ENCODE results near the gene PITPNM3.

PITPNM3 gene

GRCh38 chr17:6421700-6422604, 134.4 kb downstream of the PITPNM3 start:
- peaks cover 3% of the 10 kb centered on the region for H3K4me1 ChIP-seq (ENCODE audit: control insufficient read depth, low read depth, low read length)
- no peaks in the 10 kb centered on the region for H3K27me3 ChIP-seq (ENCODE audit: control insufficient read depth, insufficient read depth, low read length)
- no peaks in the 10 kb centered on the region for H3K36me3 ChIP-seq (ENCODE audit: control insufficient read depth, low read depth, low read length)
- no peak overlapping the region for H3K9ac ChIP-seq (ENCODE audit: low read length)
- H3K9me3 ChIP-seq (ENCODE audit: control insufficient read depth, low read depth, low read length), result no peaks in the 10 kb centered on the region
- no peak overlapping the region for H3K27ac ChIP-seq (ENCODE audit: low read length)
- H3K4me3 ChIP-seq (ENCODE audit: low read length), result no peak overlapping the region

DNA sequence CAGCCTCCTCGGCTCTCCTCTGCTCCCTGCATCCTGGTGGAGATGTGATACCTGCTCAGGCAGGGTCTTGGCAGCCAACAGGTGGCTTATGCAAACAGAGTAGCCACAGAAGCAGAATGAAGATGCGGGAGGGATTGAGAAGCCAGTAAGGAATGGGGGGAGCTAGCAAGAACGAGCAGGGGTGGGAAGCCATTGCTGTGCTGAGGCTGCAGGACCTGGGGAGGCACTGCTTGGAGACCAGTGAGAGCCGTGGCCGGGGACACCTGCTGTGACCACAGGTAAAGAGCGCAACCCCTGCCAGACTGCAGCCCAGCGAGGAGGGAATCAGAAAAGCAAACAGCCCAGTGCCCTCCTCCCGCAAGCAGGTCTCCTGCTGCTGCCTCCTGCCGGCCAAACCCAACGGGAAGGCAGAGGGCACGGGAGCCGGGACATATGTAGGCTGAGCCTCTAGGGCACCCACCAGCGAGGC, 136.1 kb downstream of the PITPNM3 start:
- H3K9ac ChIP-seq (ENCODE audit: low read length), result no peak overlapping the region
- no peaks in the 10 kb centered on the region for H3K36me3 ChIP-seq (ENCODE audit: control insufficient read depth, low read depth, low read length)
- no peak overlapping the region for H3K4me3 ChIP-seq (ENCODE audit: low read length)
- no peak overlapping the region for H3K27ac ChIP-seq (ENCODE audit: low read length)
- H3K4me1 ChIP-seq (ENCODE audit: control insufficient read depth, low read depth, low read length), result peaks cover 3% of the 10 kb centered on the region
- H3K9me3 ChIP-seq (ENCODE audit: control insufficient read depth, low read depth, low read length), result no peaks in the 10 kb centered on the region
- no peaks in the 10 kb centered on the region for H3K27me3 ChIP-seq (ENCODE audit: control insufficient read depth, insufficient read depth, low read length)

- Histone ChIP-seq H3K4me3 (ENCODE audit: low read length) (no peak overlapping the region), H3K36me3 (ENCODE audit: control insufficient read depth, low read depth, low read length) (no peaks in the 10 kb centered on the region), H3K27ac (ENCODE audit: low read length) (no peak overlapping the region), H3K9ac (ENCODE audit: low read length) (no peak overlapping the region), H3K27me3 (ENCODE audit: control insufficient read depth, insufficient read depth, low read length) (no peaks in the 10 kb centered on the region), H3K4me1 (ENCODE audit: control insufficient read depth, low read depth, low read length) (peaks cover 3% of the 10 kb centered on the region), H3K9me3 (ENCODE audit: control insufficient read depth, low read depth, low read length) (no peaks in the 10 kb centered on the region)
These were observed 140.7 kb downstream of the PITPNM3 start for GRCh38 chr17:6415616-6416015.

- no peaks in the 10 kb centered on the region for H3K27me3 ChIP-seq (ENCODE audit: control insufficient read depth, insufficient read depth, low read length)
- H3K9ac ChIP-seq (ENCODE audit: low read length), result no peak overlapping the region
- no peak overlapping the region for H3K27ac ChIP-seq (ENCODE audit: low read length)
These were observed 143.3 kb downstream of the PITPNM3 start for GRCh38 chr17:6413065-6413464.

GRCh38 chr17:6408735-6409134, 147.6 kb downstream of the PITPNM3 start:
- Histone ChIP-seq H3K9me3 (ENCODE audit: control insufficient read depth, low read depth, low read length) (no peaks in the 10 kb centered on the region), H3K36me3 (ENCODE audit: control insufficient read depth, low read depth, low read length) (no peaks in the 10 kb centered on the region), H3K27ac (ENCODE audit: low read length) (no peak overlapping the region), H3K9ac (ENCODE audit: low read length) (no peak overlapping the region), H3K4me1 (ENCODE audit: control insufficient read depth, low read depth, low read length) (no peaks in the 10 kb centered on the region), H3K27me3 (ENCODE audit: control insufficient read depth, insufficient read depth, low read length) (no peaks in the 10 kb centered on the region), H3K4me3 (ENCODE audit: low read length) (no peak overlapping the region)

More at GRCh38 chr17:6413065-6413464, 143.3 kb downstream of the PITPNM3 start:
- Histone ChIP-seq H3K36me3 (ENCODE audit: control insufficient read depth, low read depth, low read length) (no peaks in the 10 kb centered on the region), H3K4me3 (ENCODE audit: low read length) (no peak overlapping the region), H3K9me3 (ENCODE audit: control insufficient read depth, low read depth, low read length) (no peaks in the 10 kb centered on the region), H3K4me1 (ENCODE audit: control insufficient read depth, low read depth, low read length) (no peaks in the 10 kb centered on the region)

- Histone ChIP-seq H3K9me3 (ENCODE audit: control insufficient read depth, low read depth, low read length) (no peaks in the 10 kb centered on the region), H3K4me3 (ENCODE audit: low read length) (no peak overlapping the region), H3K9ac (ENCODE audit: low read length) (no peak overlapping the region), H3K27ac (ENCODE audit: low read length) (no peak overlapping the region), H3K4me1 (ENCODE audit: control insufficient read depth, low read depth, low read length) (no peaks in the 10 kb centered on the region), H3K36me3 (ENCODE audit: control insufficient read depth, low read depth, low read length) (no peaks in the 10 kb centered on the region), H3K27me3 (ENCODE audit: control insufficient read depth, insufficient read depth, low read length) (no peaks in the 10 kb centered on the region)
These were observed 148.1 kb downstream of the PITPNM3 start for GRCh38 chr17:6408276-6408675.

- no peaks in the 10 kb centered on the region for H3K27me3 ChIP-seq (ENCODE audit: control insufficient read depth, insufficient read depth, low read length)
- no peak overlapping the region for H3K9ac ChIP-seq (ENCODE audit: low read length)
- no peaks in the 10 kb centered on the region for H3K36me3 ChIP-seq (ENCODE audit: control insufficient read depth, low read depth, low read length)
- no peak overlapping the region for H3K27ac ChIP-seq (ENCODE audit: low read length)
- H3K4me1 ChIP-seq (ENCODE audit: control insufficient read depth, low read depth, low read length), result no peaks in the 10 kb centered on the region
- no peak overlapping the region for H3K4me3 ChIP-seq (ENCODE audit: low read length)
- H3K9me3 ChIP-seq (ENCODE audit: control insufficient read depth, low read depth, low read length), result no peaks in the 10 kb centered on the region
These were observed 154.1 kb downstream of the PITPNM3 start for GRCh38 chr17:6402258-6402657.
